NAMALWA (cell line): ENCODE results near the gene TCERG1L.

ENCODE experiments used
- DNase-seq: peaks from one replicate; pipeline ENCODE4 v3.0.0-alpha.2; 2015; ENCODE audit warnings: low spot score

TCERG1L gene

GRCh38 chr10:131184503-131184902, 127.0 kb downstream of the TCERG1L start:
- no peak for DNase-seq

GRCh38 chr10:131183546-131184045, 127.9 kb downstream of the TCERG1L start:
- DNase-seq = no peak

- no peak for DNase-seq
Measured at GRCh38 chr10:131181456-131181855, 130.1 kb downstream of the TCERG1L start.

- DNase-seq = no peak
Measured at GRCh38 chr10:131180740-131181415, 130.6 kb downstream of the TCERG1L start.

- no peak for DNase-seq
Measured at GRCh38 chr10:131180086-131180485, 131.4 kb downstream of the TCERG1L start.

GRCh38 chr10:131179361-131179760, 132.2 kb downstream of the TCERG1L start:
- no peak for DNase-seq

GRCh38 chr10:131178521-131179331, 132.8 kb downstream of the TCERG1L start:
- no peak for DNase-seq

GRCh38 chr10:131177431-131178327, 133.8 kb downstream of the TCERG1L start:
- no peak for DNase-seq

GRCh38 chr10:131176907-131177306, 134.6 kb downstream of the TCERG1L start:
- DNase-seq = no peak

GRCh38 chr10:131176324-131176723, 135.2 kb downstream of the TCERG1L start:
- peak; percentile 3 for DNase-seq

GRCh38 chr10:131175891-131176290, 135.6 kb downstream of the TCERG1L start:
- no peak for DNase-seq

- no peak for DNase-seq
Measured at GRCh38 chr10:131174651-131175540, 136.6 kb downstream of the TCERG1L start.

GRCh38 chr10:131174211-131174565, 137.3 kb downstream of the TCERG1L start:
- no peak for DNase-seq

GRCh38 chr10:131173484-131174210, 137.9 kb downstream of the TCERG1L start:
- DNase-seq = no peak

- DNase-seq = no peak
Measured at GRCh38 chr10:131172433-131172832, 139.1 kb downstream of the TCERG1L start.

GRCh38 chr10:131169146-131169545, 142.4 kb downstream of the TCERG1L start:
- DNase-seq = no peak

GRCh38 chr10:131168238-131168875, 143.2 kb downstream of the TCERG1L start:
- no peak for DNase-seq

- DNase-seq = no peak
Measured at GRCh38 chr10:131167036-131167860, 144.3 kb downstream of the TCERG1L start.

GRCh38 chr10:131166486-131166885, 145.0 kb downstream of the TCERG1L start:
- DNase-seq = no peak
